ENCODE data around the gene VOPP1. TPM values are rescaled to one million over a fixed set of nuclear protein-coding genes. Genes with fewer than 3 reads are reported as not detected.

VOPP1 gene
- total RNA-seq, 2 donors from 2014 or later, result 70.3 to 73.4 TPM

DNA sequence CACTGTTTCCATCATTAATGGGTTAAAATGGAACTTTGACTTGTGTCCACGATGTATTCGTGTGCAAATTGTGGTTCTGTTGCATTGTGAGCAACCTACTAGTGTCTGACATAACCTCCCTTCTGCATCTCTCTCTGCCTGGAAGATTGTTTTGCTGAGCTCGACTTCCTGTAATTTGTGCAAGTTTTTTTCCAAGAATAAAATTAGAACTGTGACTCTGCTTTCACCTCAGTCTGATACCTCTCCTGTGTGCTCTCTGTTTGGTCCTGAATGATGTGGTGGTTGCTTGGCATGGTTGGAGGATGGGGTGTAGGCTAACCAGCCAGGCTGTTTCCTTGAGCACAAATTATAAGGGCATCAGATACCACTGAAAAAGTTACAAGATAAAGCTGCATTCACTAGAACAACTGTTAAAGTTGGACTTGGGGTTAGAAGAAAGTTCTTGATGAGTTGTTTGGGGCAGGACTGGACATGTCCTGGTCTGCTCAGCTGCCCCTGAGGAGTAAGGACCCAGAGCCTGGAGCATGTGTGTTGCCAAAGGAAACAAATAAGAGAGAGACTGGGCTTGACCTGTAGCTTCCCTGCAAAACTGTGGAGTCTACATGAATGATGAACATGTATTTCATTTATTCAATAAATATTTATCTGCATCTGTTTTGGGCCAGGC lies 1.9 kb upstream of the VOPP1 start:
- DNase-seq, result no peak
- peak overlapping the region in 1 of 2 donors; percentile 92 for H3K9ac ChIP-seq (ENCODE audit: low read depth in 2 of 2, low read length in 2 of 2)
- no peaks in the 10 kb centered on the region for H3K9me3 ChIP-seq
- H3K36me3 ChIP-seq, result no peaks in the 10 kb centered on the region
- H3K27ac ChIP-seq, result no peak overlapping the region
- TF ChIP-seq, protein P1, sequence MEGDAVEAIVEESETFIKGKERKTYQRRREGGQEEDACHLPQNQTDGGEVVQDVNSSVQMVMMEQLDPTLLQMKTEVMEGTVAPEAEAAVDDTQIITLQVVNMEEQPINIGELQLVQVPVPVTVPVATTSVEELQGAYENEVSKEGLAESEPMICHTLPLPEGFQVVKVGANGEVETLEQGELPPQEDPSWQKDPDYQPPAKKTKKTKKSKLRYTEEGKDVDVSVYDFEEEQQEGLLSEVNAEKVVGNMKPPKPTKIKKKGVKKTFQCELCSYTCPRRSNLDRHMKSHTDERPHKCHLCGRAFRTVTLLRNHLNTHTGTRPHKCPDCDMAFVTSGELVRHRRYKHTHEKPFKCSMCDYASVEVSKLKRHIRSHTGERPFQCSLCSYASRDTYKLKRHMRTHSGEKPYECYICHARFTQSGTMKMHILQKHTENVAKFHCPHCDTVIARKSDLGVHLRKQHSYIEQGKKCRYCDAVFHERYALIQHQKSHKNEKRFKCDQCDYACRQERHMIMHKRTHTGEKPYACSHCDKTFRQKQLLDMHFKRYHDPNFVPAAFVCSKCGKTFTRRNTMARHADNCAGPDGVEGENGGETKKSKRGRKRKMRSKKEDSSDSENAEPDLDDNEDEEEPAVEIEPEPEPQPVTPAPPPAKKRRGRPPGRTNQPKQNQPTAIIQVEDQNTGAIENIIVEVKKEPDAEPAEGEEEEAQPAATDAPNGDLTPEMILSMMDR (IDR thresholded peaks at IDR 0.05), result no peak
- peaks cover 14% of the 10 kb centered on the region for H3K4me1 ChIP-seq
- H3K4me3 ChIP-seq, result no peak overlapping the region
- no peaks in the 10 kb centered on the region for H3K27me3 ChIP-seq
- intact Hi-C loops (cut with DNase I), result no loop called here

DNA sequence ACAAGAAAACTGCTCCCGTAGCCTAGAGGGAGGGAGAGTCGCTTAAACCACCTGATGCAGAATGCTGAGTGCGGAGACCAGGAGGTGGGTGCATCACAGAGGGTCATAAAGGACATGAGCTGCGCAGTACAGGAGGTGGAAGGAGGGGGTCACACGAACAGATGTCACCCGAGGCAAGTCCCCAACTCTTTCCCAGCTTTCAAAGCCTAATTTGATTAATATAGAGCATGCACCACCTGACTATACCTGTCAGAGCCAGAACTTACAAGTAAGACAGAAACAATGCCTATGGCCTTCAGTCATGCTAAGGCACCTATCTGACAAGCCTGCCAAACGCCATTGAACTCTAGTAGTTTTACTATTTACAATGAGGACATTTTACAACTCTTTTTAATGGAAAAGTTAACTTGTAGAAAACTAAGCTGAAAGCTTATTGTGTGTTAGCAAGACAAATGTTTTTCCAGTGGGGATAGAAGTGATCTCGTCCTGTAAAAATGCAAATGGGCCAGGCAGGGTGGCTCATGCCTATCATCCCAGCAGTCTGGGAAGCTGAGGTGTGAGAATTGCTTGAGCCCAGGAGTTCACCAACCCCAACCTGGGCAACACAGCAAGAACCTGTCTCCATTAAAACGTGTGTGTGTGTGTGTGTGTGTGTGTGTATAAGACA lies 1.1 kb upstream of the VOPP1 start:
- Histone ChIP-seq H3K4me1 (peaks cover 14% of the 10 kb centered on the region), H3K9me3 (no peaks in the 10 kb centered on the region), H3K27ac (no peak overlapping the region), H3K36me3 (no peaks in the 10 kb centered on the region), H3K4me3 (peak overlapping the region; percentile 51), H3K27me3 (no peaks in the 10 kb centered on the region), H3K9ac (ENCODE audit: low read depth in 2 of 2, low read length in 2 of 2) (peak overlapping the region; percentile 88 to 92)
- intact Hi-C loops (cut with DNase I), result no loop called here
- TF ChIP-seq, protein P1 (IDR thresholded peaks at IDR 0.05), result no peak
- DNase-seq, result no peak

DNA sequence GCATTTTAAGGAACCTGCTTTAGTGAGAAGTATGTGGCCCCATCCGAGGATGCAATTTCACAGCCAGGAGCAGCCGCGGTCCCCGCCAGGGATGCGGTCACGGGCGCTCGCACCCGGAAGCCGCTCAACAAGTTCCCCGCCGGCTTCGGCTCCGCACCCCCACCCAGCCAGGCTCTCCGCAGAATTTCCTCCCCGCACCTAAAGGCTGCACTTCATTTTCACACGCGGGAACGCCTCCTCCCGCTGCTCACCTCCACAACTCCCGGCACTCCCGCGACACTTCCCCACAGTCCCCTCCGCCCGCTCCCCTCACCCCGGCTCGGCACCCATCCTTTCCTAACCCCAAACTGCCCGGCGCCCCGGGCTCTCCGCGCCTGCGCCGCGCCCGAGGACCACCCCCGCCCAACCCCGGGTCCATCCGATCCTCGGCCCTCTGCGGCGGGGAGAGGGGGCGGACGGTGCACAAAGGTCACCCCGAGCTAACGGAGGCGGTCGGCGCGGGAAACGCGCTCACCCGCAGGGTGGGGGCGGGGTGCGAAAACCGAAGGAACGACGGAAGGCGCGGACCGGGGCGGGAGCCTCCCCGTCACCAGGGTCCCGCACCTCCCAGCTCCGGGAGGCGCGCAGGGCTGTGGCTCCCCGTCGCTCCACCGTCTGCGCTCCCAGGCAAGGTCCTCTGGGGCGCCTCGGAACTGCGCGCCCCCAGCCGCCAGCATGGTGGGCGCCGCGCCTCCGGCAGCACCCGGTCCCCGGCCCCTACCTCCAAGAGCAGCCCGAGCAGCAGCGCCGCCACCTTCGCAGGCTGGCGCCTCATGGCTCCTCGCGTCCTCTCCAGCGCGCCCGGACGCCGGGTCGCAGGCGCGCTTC lies 558 bp downstream of the VOPP1 start:
- DNase-seq, result peak; percentile 73
- Histone ChIP-seq H3K9me3 (no peaks in the 10 kb centered on the region), H3K27me3 (no peaks in the 10 kb centered on the region), H3K9ac (ENCODE audit: low read depth in 2 of 2, low read length in 2 of 2) (peak overlapping the region; percentile 79 to 98), H3K27ac (peak overlapping the region; percentile 92), H3K4me1 (peaks cover 14% of the 10 kb centered on the region), H3K4me3 (peak overlapping the region; percentile 91), H3K36me3 (no peaks in the 10 kb centered on the region)
- TF ChIP-seq, protein P1 (IDR thresholded peaks at IDR 0.05), result no peak
- intact Hi-C loops (cut with DNase I), result no loop called here

DNA sequence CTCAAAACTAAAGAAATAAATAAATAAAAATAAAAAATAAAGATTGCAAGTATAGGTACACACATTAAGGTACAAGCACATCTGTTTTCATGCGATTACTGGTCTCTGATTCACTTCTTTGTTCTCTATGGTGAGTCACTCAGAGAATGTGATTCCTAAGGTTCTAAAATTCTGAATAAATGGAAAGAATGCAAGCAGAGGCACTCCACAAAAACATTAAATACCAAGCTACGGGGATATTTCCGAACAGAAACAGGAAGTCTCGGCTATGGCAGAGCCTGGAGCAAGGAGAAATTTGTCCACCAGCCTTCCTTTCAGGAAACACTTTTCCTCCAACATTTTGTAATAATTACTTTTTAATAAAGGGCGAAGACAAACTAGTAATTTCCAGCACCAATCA lies 1.4 kb downstream of the VOPP1 start:
- no peak for DNase-seq
- H3K36me3 ChIP-seq, result no peaks in the 10 kb centered on the region
- peak overlapping the region; percentile 79 to 98 for H3K9ac ChIP-seq (ENCODE audit: low read depth in 2 of 2, low read length in 2 of 2)
- H3K4me1 ChIP-seq, result peaks cover 14% of the 10 kb centered on the region
- intact Hi-C loops (cut with DNase I), result no loop called here
- no peaks in the 10 kb centered on the region for H3K27me3 ChIP-seq
- no peaks in the 10 kb centered on the region for H3K9me3 ChIP-seq
- H3K27ac ChIP-seq, result peak overlapping the region; percentile 92
- peak overlapping the region; percentile 91 for H3K4me3 ChIP-seq
- TF ChIP-seq, protein P1 (IDR thresholded peaks at IDR 0.05), result no peak

DNA sequence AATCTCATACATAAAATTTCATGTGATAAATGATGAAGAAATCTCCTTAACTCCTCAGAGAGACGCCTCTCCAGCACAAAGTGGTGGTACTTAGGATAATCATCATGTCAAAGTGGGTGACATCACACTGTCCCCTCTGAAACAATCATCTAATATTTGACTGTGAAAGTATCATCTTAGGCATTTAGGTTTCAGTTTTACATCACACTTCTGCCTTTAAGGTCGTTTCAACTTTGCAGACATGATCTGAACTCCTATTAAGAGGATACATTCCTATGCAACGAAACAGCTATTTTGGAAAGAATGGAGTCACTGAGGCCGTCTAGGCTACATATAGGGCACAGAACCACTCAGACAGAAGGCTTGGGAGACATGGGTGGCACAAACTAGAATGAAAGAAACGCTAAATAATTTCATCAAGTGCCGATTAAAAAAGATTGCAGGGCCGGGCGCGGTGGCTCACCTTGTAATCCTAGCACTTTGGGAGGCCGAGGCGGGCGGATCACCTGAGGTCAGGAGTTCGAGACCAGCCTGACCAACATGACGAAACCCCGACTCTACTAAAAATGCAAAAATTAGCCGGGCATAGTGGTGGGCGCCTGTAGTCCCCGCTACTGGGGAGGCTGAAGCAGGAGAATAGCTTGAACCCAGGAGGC lies 2.0 kb downstream of the VOPP1 start:
- Histone ChIP-seq H3K36me3 (no peaks in the 10 kb centered on the region), H3K4me1 (peaks cover 14% of the 10 kb centered on the region), H3K9ac (ENCODE audit: low read depth in 2 of 2, low read length in 2 of 2) (peak overlapping the region; percentile 15 to 51), H3K9me3 (no peaks in the 10 kb centered on the region), H3K27ac (peak overlapping the region; percentile 92), H3K4me3 (peak overlapping the region; percentile 91), H3K27me3 (no peaks in the 10 kb centered on the region)
- TF ChIP-seq, protein P1 (IDR thresholded peaks at IDR 0.05), result no peak
- DNase-seq, result no peak
- intact Hi-C loops (cut with DNase I), result no loop called here
